Measurements from ENCODE around the gene PARN. TPM values are rescaled to one million over a fixed set of nuclear protein-coding genes. Genes with fewer than 3 reads are reported as not detected.

Gene PARN
- total RNA-seq, 3 donors from 2014 or later (not counting 1 experiment from before 2014, with no cell fraction given): 44.3 to 57.4 (median 45.1) TPM

DNA sequence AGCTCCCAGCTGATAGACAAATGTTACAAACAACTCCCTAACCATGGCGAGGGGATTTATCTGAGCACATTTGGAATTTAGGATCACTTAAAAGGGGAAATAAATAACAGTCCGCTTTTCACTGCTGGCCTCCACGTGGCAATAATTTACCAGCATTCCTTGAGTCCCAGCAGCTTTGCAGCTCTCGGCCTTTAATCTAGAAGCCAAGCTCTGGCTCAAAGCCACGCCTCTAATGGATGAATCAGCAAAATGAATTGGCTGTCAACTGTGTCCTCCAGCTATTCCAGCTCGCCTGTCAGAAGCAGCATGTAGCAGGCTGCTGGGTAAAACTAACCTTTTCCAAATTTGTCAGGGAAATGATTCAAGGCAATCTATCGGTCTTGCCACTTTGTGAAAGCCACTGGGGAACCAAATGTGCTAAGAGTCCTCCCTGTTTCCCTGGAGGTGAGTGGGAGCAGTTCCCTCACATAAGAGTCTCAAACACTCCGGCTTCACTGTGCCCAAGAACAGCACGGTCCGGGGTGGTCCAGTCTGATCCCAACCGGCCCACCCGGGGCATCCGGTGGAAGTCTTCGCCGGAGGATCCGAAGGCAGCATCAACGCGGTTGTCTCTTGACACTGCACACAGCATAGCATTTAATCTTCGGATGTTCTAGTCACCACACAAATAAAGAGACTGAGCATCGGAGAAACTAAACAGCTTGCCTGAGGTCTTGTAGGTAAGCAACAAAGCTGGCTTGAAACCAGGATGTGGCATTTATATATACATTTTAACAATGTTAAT is 143.3 kb downstream of the PARN start:
- DNase-seq (no peak), ATAC-seq (no peak)
- Histone ChIP-seq H3K36me3 (ENCODE audit: control insufficient read depth, insufficient read depth, low read length) (peaks cover 2% of the 10 kb centered on the region), H3K4me1 (ENCODE audit: control insufficient read depth, insufficient read depth, low read length) (peaks cover under 1% of the 10 kb centered on the region), H3K27ac (ENCODE audit: low read length) (no peak overlapping the region), H3K4me3 (ENCODE audit: low read length) (no peak overlapping the region), H3K27me3 (ENCODE audit: control insufficient read depth, insufficient read depth, low read length) (no peaks in the 10 kb centered on the region), H3K9me3 (ENCODE audit: control insufficient read depth, insufficient read depth, low read length) (no peaks in the 10 kb centered on the region)
- no peaks in the 10 kb centered on the region for H3K36me3 Mint-ChIP-seq
- H3K4me3 Mint-ChIP-seq: no peak overlapping the region
- intact Hi-C loops (cut with micrococcal nuclease): no loop called here
- peaks cover 9 to 18% of the 10 kb centered on the region in 2 donors for H3K4me1 Mint-ChIP-seq
- H3K27me3 Mint-ChIP-seq (ENCODE audit: low read depth in 2 of 2): no peaks in the 10 kb centered on the region
- TF ChIP-seq, protein P1, sequence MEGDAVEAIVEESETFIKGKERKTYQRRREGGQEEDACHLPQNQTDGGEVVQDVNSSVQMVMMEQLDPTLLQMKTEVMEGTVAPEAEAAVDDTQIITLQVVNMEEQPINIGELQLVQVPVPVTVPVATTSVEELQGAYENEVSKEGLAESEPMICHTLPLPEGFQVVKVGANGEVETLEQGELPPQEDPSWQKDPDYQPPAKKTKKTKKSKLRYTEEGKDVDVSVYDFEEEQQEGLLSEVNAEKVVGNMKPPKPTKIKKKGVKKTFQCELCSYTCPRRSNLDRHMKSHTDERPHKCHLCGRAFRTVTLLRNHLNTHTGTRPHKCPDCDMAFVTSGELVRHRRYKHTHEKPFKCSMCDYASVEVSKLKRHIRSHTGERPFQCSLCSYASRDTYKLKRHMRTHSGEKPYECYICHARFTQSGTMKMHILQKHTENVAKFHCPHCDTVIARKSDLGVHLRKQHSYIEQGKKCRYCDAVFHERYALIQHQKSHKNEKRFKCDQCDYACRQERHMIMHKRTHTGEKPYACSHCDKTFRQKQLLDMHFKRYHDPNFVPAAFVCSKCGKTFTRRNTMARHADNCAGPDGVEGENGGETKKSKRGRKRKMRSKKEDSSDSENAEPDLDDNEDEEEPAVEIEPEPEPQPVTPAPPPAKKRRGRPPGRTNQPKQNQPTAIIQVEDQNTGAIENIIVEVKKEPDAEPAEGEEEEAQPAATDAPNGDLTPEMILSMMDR (IDR thresholded peaks at IDR 0.05): no peak
- no peak overlapping the region for H3K27ac Mint-ChIP-seq
- H3K9me3 Mint-ChIP-seq: no peaks in the 10 kb centered on the region
- 84% methylated on average over 20 of the region's 20 CpGs for WGBS (ENCODE audit: insufficient coverage)

DNA sequence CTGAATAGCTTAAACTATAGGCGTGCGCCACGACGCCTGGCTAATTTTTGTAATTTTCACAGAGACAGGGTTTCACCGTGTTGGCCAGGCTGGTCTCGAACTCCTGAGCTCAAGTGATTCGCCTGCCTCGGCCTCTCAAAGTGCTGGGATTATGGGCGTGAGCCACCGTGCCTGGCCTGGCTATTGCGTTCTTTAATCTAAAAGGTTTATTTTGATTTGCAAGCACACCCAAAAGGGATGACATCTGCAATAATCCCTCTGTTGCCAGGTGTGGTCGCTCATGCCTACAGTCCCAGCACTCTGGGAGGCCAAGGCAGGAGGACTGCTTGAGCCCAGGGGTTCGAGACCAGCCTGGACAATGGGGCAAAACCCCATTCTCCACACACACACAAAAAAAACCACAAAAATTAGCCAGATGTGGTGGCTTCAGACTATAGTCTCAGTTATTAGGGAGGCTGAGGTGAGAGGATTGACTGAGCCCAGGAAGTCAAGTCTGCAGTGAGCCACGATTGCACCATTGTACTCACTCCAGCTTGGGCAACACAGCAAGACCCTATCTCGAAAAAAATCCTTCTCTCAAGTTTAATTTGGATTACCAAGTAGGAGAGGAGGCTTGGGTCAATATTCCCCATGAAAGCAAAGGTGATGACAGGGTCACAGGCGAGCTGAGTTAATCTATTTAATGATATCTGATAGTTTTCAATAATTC is 144.1 kb downstream of the PARN start:
- DNase-seq (no peak), ATAC-seq (no peak)
- Mint-ChIP-seq H3K4me3 (no peak overlapping the region), H3K4me1 (peaks cover 8 to 18% of the 10 kb centered on the region in 2 donors), H3K27ac (no peak overlapping the region), H3K27me3 (ENCODE audit: low read depth in 2 of 2) (no peaks in the 10 kb centered on the region), H3K9me3 (no peaks in the 10 kb centered on the region), H3K36me3 (no peaks in the 10 kb centered on the region)
- WGBS (ENCODE audit: insufficient coverage): 96% methylated on average over 14 of the region's 16 CpGs
- Histone ChIP-seq H3K4me3 (ENCODE audit: low read length) (no peak overlapping the region), H3K27ac (ENCODE audit: low read length) (no peak overlapping the region), H3K4me1 (ENCODE audit: control insufficient read depth, insufficient read depth, low read length) (no peaks in the 10 kb centered on the region), H3K9me3 (ENCODE audit: control insufficient read depth, insufficient read depth, low read length) (no peaks in the 10 kb centered on the region), H3K27me3 (ENCODE audit: control insufficient read depth, insufficient read depth, low read length) (no peaks in the 10 kb centered on the region), H3K36me3 (ENCODE audit: control insufficient read depth, insufficient read depth, low read length) (peaks cover 3% of the 10 kb centered on the region)
- intact Hi-C loops (cut with micrococcal nuclease): no loop called here
- TF ChIP-seq, protein P1 (IDR thresholded peaks at IDR 0.05): no peak

DNA sequence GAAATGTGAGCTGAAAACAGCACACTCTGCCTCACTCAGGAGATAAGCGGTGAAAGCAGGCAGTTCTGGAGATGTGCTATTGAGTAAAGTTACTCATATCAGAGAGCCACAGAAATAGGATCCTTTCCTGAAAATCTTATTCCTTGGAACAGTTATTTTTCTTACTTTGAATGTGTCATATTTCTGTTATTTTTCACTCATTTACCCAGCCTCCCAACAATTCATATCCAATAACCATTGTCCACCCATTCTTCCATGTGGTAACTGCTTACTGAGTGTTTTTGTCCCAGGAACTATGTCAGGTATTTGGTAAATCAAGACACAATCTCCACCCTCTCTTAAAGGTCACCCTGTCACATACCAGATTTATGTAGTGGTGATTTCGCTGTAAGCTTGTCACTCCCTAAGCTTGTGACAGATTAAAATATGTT is 144.9 kb downstream of the PARN start:
- no peak overlapping the region for H3K27ac Mint-ChIP-seq
- H3K9me3 Mint-ChIP-seq: no peaks in the 10 kb centered on the region
- no peak for DNase-seq

More for the DNA sequence above, 144.9 kb downstream of the PARN start:
- Histone ChIP-seq H3K4me3 (ENCODE audit: low read length) (no peak overlapping the region), H3K4me1 (ENCODE audit: control insufficient read depth, insufficient read depth, low read length) (no peaks in the 10 kb centered on the region), H3K27me3 (ENCODE audit: control insufficient read depth, insufficient read depth, low read length) (no peaks in the 10 kb centered on the region), H3K9me3 (ENCODE audit: control insufficient read depth, insufficient read depth, low read length) (no peaks in the 10 kb centered on the region), H3K27ac (ENCODE audit: low read length) (no peak overlapping the region), H3K36me3 (ENCODE audit: control insufficient read depth, insufficient read depth, low read length) (peaks cover 4% of the 10 kb centered on the region)
- intact Hi-C loops (cut with micrococcal nuclease): no loop called here
- ATAC-seq: no peak
- WGBS (ENCODE audit: insufficient coverage): 100% methylated on average over 2 of the region's 2 CpGs
- Mint-ChIP-seq H3K27me3 (ENCODE audit: low read depth in 2 of 2) (no peaks in the 10 kb centered on the region), H3K4me1 (peaks cover 8 to 18% of the 10 kb centered on the region in 2 donors), H3K36me3 (peaks cover 4% of the 10 kb centered on the region), H3K4me3 (no peak overlapping the region)
- TF ChIP-seq, protein P1 (IDR thresholded peaks at IDR 0.05): no peak

Data from natural killer cell (primary cell).